Cardiac fibroblast (primary cell): ENCODE measurements around the gene PLRG1.

Experiments used
- DNase-seq, 2 donors: peaks; one replicate each; pipeline versions ENCODE4 v3.0.0 to v3.0.0-alpha.2; 2010; ENCODE audit warnings: low read depth in 2 of 2
- H3K4me3 ChIP-seq, 2 donors: replicated peaks in 1 of 2; 1 replicate in 1 of 2; 2 replicates in 1 of 2; pipeline ENCODE4 v1.5.1; 2011; ENCODE audit warnings: low read depth in 2 of 2, low read length in 2 of 2, mild to moderate bottlenecking in 2 of 2, moderate library complexity in 1 of 2
- CTCF ChIP-seq: IDR thresholded peaks from one replicate; pipeline ENCODE4 v1.5.1; 2011; ENCODE audit warnings: low read depth, mild to moderate bottlenecking, low read length, inconsistent platforms

The PLRG1 gene

GRCh38 chr4:154562697-154563254, 12.6 kb upstream of the PLRG1 start, which contains the start of gene FGB:
TSS of gene FGB (plus strand) at chr4:154563011. CDS start at chr4:154563019, 8 bp downstream.
- DNase-seq = no peak
- H3K4me3 ChIP-seq = no peak within 1 kb of the TSS
- TF ChIP-seq CTCF = no peak

GRCh38 chr4:154560824-154561231, 10.6 kb upstream of the PLRG1 start:
- TF ChIP-seq CTCF = no peak
- no peak overlapping the region for H3K4me3 ChIP-seq
- peak; percentile 33 to 87 for DNase-seq

GRCh38 chr4:154560419-154560801, 10.2 kb upstream of the PLRG1 start:
- DNase-seq = no peak
- no peak for TF ChIP-seq CTCF
- H3K4me3 ChIP-seq = no peak overlapping the region

- peak; percentile 55 for TF ChIP-seq CTCF
- DNase-seq = peak; percentile 63 to 84
- H3K4me3 ChIP-seq = no peak overlapping the region
These were observed 9.6 kb upstream of the PLRG1 start for GRCh38 chr4:154559494-154560418.

- H3K4me3 ChIP-seq = no peak overlapping the region
- no peak for TF ChIP-seq CTCF
- DNase-seq = no peak
These were observed 8.9 kb upstream of the PLRG1 start for GRCh38 chr4:154559141-154559493.

- TF ChIP-seq CTCF = peak; percentile 80
- DNase-seq = peak; percentile 89 to 90
- H3K4me3 ChIP-seq = no peak overlapping the region
These were observed 1.9 kb upstream of the PLRG1 start for GRCh38 chr4:154551872-154552686.
